Smooth muscle cell (in vitro differentiated cells): ENCODE results near the gene COL20A1. TPM values are rescaled to one million over a fixed set of nuclear protein-coding genes. Genes with fewer than 3 reads are reported as not detected.

ENCODE experiments used
- DNase-seq: peaks from one replicate; lab custom pipeline; 2025; ENCODE audit not compliant: unreplicated experiment; lab: John Stamatoyannopoulos, UW
- H2AFZ ChIP-seq: fragments of 200-600 bp; sonication (generic); 2 replicates; pipeline ENCODE4 v1.6.0; 2016; ENCODE audit warnings: antibody characterized with exemption, low read depth, mild to moderate bottlenecking
- H3F3A ChIP-seq: fragments of 200-600 bp; sonication (generic); 2 replicates; pipeline ENCODE4 v1.6.0; 2017; ENCODE audit warnings: antibody characterized with exemption, low read depth
- H3K27ac ChIP-seq: fragments of 200-600 bp; sonication (generic); 2 replicates; pipeline ENCODE4 v1.5.1; 2016; ENCODE audit warnings: low read depth, mild to moderate bottlenecking
- H3K27me3 ChIP-seq: fragments of 200-600 bp; sonication (generic); 2 replicates; pipeline ENCODE4 v1.6.1; 2016; ENCODE audit warnings: low read depth, mild to moderate bottlenecking
- H3K36me3 ChIP-seq: fragments of 200-600 bp; sonication (generic); 2 replicates; pipeline ENCODE4 v1.5.1; 2016; ENCODE audit warnings: low read depth
- H3K4me1 ChIP-seq: fragments of 200-600 bp; sonication (generic); 2 replicates; pipeline ENCODE4 v1.5.1; 2016; ENCODE audit warnings: low read depth
- H3K4me2 ChIP-seq: fragments of 200-600 bp; sonication (generic); 2 replicates; pipeline ENCODE4 v1.6.0; 2016; ENCODE audit warnings: mild to moderate bottlenecking
- H3K4me3 ChIP-seq: fragments of 200-600 bp; sonication (generic); 2 replicates; pipeline ENCODE4 v1.5.1; 2016; ENCODE audit warnings: mild to moderate bottlenecking
- H3K79me2 ChIP-seq: fragments of 200-600 bp; sonication (generic); 2 replicates; pipeline ENCODE4 v1.6.0; 2016; ENCODE audit warnings: low read depth, mild to moderate bottlenecking
- H3K9ac ChIP-seq: fragments of 200-600 bp; sonication (generic); 2 replicates; pipeline ENCODE4 v1.6.0; 2016; ENCODE audit warnings: low read depth
- H3K9me3 ChIP-seq: fragments of 200-600 bp; sonication (generic); replicated peaks from 2 replicates; pipeline ENCODE4 v1.5.1; 2016; ENCODE audit warnings: low read depth
- H4K20me1 ChIP-seq: fragments of 200-600 bp; sonication (generic); 2 replicates; pipeline ENCODE4 v1.6.0; 2016; ENCODE audit warnings: low read depth
- CTCF ChIP-seq: fragments of 200-600 bp; sonication (generic); IDR thresholded peaks from 2 replicates; pipeline ENCODE4 v1.5.1; 2017; ENCODE audit warnings: borderline replicate concordance, mild to moderate bottlenecking, antibody characterized with exemption; ENCODE audit not compliant: insufficient read depth, poor library complexity, severe bottlenecking
- WGBS: methylation state at CpG from one replicate; pipeline ENCODE4 v1.1.7; 2016; ENCODE audit warnings: low lambda C conversion rate; 5-methylcytosine and 5-hydroxymethylcytosine counted together
- polyA plus RNA-seq: library from polyadenylated mRNA; unstranded; fragments of >200 nt; fragmentation: Nextera tagmentation; extraction: Ambion mirVana; gene quantifications from 2 replicates; pipeline ENCODE4 v1.2.1, GENCODE V29; 2016
- total RNA-seq: library from RNA; depleted of rRNA; stranded (reverse); fragments of >200 nt; gene quantifications from 2 replicates; pipeline ENCODE4 v1.2.3, GENCODE V29; 2014

Gene COL20A1
- total and polyA plus RNA-seq, 2 experiments from 2014 or later, result 0.23 to 0.36 TPM

- Histone ChIP-seq H4K20me1 (no peaks in the 10 kb centered on the region), H3K79me2 (no peaks in the 10 kb centered on the region), H2AFZ (no peak overlapping the region), H3K4me2 (no peak overlapping the region), H3K27me3 (no peaks in the 10 kb centered on the region), H3K4me1 (no peaks in the 10 kb centered on the region), H3K9me3 (no peaks in the 10 kb centered on the region), H3F3A (no peaks in the 10 kb centered on the region), H3K9ac (no peak overlapping the region), H3K27ac (no peak overlapping the region), H3K4me3 (no peak overlapping the region), H3K36me3 (no peaks in the 10 kb centered on the region)
- TF ChIP-seq CTCF, result no peak
- 92% methylated on average over 27 of the region's 27 CpGs for WGBS
- DNase-seq, result no peak
Measured at GRCh38 chr20:63345328-63346100, 52.5 kb downstream of the COL20A1 start.

- TF ChIP-seq CTCF, result no peak
- no peak overlapping the region for H3K27ac ChIP-seq
- no peaks in the 10 kb centered on the region for H3K4me1 ChIP-seq
- DNase-seq, result no peak
- H3K36me3 ChIP-seq, result no peaks in the 10 kb centered on the region
- H3K79me2 ChIP-seq, result no peaks in the 10 kb centered on the region
- no peaks in the 10 kb centered on the region for H3F3A ChIP-seq
- no peak overlapping the region for H3K9ac ChIP-seq
- WGBS, result 89% methylated on average over 45 of the region's 50 CpGs
- H3K9me3 ChIP-seq, result no peaks in the 10 kb centered on the region
- H2AFZ ChIP-seq, result no peak overlapping the region
- H3K27me3 ChIP-seq, result no peaks in the 10 kb centered on the region
- H4K20me1 ChIP-seq, result no peaks in the 10 kb centered on the region
- H3K4me2 ChIP-seq, result no peak overlapping the region
- H3K4me3 ChIP-seq, result no peak overlapping the region
Measured at GRCh38 chr20:63346131-63347080, 53.4 kb downstream of the COL20A1 start.

- Histone ChIP-seq H3K27me3 (no peaks in the 10 kb centered on the region), H3K79me2 (no peaks in the 10 kb centered on the region), H3K9me3 (no peaks in the 10 kb centered on the region), H3K9ac (no peak overlapping the region), H2AFZ (no peak overlapping the region), H3K4me1 (no peaks in the 10 kb centered on the region), H3K27ac (no peak overlapping the region), H3K4me3 (no peak overlapping the region), H3K36me3 (no peaks in the 10 kb centered on the region), H3K4me2 (no peak overlapping the region), H3F3A (no peaks in the 10 kb centered on the region), H4K20me1 (no peaks in the 10 kb centered on the region)
- 89% methylated on average over 27 of the region's 33 CpGs for WGBS
- TF ChIP-seq CTCF, result no peak
- DNase-seq, result no peak
Measured at GRCh38 chr20:63347081-63347741, 54.2 kb downstream of the COL20A1 start.
